ENCODE results near the gene ELMO3. TPM values are rescaled to one million over a fixed set of nuclear protein-coding genes. Genes with fewer than 3 reads are reported as not detected.

ELMO3 gene
- total and polyA plus RNA-seq, 2 of the 13 experiments (the other 11 are each of a cell fraction or from before 2014, with no cell fraction given) = 2.6 to 4.0 TPM

DNA sequence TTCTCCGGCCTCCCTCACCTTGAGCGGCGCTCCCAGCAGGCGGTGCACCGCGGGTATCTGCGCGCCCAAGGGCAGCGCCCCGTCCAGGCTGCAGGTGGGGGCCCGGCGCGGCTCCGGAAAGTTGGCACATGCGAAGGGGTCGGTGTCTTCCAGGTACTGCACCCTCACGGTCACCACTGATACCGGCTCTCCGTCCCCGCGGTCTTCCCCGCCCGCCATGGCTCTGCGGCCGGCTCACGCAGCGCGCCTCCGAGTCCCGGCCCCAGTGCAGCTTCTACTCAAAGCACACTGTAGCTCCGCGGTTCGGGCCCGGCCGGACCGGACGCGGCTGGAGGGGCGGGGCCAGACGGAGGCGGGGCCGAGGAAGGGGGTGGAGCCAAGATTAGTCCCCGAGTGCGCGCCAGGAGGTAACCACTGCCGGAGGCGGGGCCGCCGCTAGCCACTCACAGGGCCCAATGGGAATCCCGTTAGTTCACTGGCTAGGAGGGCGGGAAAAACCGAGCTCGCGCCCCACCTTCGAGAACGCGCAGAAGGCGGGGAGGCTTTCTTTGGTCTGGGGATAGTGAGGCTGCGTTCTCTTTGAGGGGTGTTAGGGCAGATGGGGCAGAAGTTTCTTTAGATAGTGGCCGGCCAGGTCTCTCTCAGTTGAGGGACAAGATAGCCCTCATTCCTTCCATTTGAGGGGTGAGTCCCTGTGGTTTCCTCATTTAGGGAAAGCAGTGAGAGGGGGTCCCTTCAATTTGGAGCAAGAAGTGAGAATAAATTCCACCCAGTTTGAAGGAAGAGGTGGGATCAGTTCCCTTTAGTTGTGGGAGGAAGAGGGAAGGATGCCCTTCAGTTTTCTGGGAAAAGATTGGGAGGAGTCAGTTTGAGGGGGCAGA lies 48.5 kb downstream of the ELMO3 start, which contains the start of gene FHOD1 (continued):
- peak; percentile 68; the same call in 1 of the 2 replicates for TF ChIP-seq ZBTB39 (CRISPR knock-in tag; IDR thresholded peaks at IDR 0.05)
- TF ChIP-seq NFYC (CRISPR knock-in tag; IDR thresholded peaks at IDR 0.05) = peak; percentile 79
- TF ChIP-seq, protein P1, sequence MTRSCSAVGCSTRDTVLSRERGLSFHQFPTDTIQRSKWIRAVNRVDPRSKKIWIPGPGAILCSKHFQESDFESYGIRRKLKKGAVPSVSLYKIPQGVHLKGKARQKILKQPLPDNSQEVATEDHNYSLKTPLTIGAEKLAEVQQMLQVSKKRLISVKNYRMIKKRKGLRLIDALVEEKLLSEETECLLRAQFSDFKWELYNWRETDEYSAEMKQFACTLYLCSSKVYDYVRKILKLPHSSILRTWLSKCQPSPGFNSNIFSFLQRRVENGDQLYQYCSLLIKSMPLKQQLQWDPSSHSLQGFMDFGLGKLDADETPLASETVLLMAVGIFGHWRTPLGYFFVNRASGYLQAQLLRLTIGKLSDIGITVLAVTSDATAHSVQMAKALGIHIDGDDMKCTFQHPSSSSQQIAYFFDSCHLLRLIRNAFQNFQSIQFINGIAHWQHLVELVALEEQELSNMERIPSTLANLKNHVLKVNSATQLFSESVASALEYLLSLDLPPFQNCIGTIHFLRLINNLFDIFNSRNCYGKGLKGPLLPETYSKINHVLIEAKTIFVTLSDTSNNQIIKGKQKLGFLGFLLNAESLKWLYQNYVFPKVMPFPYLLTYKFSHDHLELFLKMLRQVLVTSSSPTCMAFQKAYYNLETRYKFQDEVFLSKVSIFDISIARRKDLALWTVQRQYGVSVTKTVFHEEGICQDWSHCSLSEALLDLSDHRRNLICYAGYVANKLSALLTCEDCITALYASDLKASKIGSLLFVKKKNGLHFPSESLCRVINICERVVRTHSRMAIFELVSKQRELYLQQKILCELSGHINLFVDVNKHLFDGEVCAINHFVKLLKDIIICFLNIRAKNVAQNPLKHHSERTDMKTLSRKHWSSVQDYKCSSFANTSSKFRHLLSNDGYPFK (CRISPR knock-in tag; IDR thresholded peaks at IDR 0.05; ENCODE audit: borderline replicate concordance) = 0 out of 2 replicates have a peak, but pooled peaks have one; percentile 38
- TF ChIP-seq SIX1 (CRISPR knock-in tag; IDR thresholded peaks at IDR 0.05; ENCODE audit: borderline replicate concordance) = 0 out of 2 replicates have a peak, but pooled peaks have one; percentile 28
- TF ChIP-seq ZNF235 (CRISPR knock-in tag; IDR thresholded peaks at IDR 0.05; ENCODE audit: borderline replicate concordance) = no peak
- TF ChIP-seq, protein P2, sequence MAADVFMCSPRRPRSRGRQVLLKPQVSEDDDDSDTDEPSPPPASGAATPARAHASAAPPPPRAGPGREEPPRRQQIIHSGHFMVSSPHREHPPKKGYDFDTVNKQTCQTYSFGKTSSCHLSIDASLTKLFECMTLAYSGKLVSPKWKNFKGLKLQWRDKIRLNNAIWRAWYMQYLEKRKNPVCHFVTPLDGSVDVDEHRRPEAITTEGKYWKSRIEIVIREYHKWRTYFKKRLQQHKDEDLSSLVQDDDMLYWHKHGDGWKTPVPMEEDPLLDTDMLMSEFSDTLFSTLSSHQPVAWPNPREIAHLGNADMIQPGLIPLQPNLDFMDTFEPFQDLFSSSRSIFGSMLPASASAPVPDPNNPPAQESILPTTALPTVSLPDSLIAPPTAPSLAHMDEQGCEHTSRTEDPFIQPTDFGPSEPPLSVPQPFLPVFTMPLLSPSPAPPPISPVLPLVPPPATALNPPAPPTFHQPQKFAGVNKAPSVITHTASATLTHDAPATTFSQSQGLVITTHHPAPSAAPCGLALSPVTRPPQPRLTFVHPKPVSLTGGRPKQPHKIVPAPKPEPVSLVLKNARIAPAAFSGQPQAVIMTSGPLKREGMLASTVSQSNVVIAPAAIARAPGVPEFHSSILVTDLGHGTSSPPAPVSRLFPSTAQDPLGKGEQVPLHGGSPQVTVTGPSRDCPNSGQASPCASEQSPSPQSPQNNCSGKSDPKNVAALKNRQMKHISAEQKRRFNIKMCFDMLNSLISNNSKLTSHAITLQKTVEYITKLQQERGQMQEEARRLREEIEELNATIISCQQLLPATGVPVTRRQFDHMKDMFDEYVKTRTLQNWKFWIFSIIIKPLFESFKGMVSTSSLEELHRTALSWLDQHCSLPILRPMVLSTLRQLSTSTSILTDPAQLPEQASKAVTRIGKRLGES (CRISPR knock-in tag; IDR thresholded peaks at IDR 0.05; ENCODE audit: borderline replicate concordance) = 0 out of 2 replicates have a peak, but pooled peaks have one; percentile 28
- TF ChIP-seq KLF6 (CRISPR knock-in tag; IDR thresholded peaks at IDR 0.05) = peak; percentile 78
- TF ChIP-seq ZNF616 (CRISPR knock-in tag; IDR thresholded peaks at IDR 0.05; ENCODE audit: low read depth) = peak; percentile 20; the same call in 1 of the 2 replicates
- TF ChIP-seq XBP1 (CRISPR knock-in tag; IDR thresholded peaks at IDR 0.05) = no peak
- peak; percentile 51; the same call in 1 of the 3 replicates for TF ChIP-seq MXI1 (IDR thresholded peaks at IDR 0.05; ENCODE audit: borderline replicate concordance, low read depth, low read length)
- TF ChIP-seq YY1 (IDR thresholded peaks at IDR 0.05; ENCODE audit: insufficient read depth, insufficient replicate concordance, low read depth, low read length) = peak; percentile 40
- TF ChIP-seq, protein P3, sequence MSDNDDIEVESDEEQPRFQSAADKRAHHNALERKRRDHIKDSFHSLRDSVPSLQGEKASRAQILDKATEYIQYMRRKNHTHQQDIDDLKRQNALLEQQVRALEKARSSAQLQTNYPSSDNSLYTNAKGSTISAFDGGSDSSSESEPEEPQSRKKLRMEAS (IDR thresholded peaks at IDR 0.05) = peak; percentile 89
- TF ChIP-seq ZNF598 (CRISPR knock-in tag; IDR thresholded peaks at IDR 0.05; ENCODE audit: borderline replicate concordance) = peak; percentile 54; the same call in 1 of the 2 replicates
- TF ChIP-seq, protein P4, sequence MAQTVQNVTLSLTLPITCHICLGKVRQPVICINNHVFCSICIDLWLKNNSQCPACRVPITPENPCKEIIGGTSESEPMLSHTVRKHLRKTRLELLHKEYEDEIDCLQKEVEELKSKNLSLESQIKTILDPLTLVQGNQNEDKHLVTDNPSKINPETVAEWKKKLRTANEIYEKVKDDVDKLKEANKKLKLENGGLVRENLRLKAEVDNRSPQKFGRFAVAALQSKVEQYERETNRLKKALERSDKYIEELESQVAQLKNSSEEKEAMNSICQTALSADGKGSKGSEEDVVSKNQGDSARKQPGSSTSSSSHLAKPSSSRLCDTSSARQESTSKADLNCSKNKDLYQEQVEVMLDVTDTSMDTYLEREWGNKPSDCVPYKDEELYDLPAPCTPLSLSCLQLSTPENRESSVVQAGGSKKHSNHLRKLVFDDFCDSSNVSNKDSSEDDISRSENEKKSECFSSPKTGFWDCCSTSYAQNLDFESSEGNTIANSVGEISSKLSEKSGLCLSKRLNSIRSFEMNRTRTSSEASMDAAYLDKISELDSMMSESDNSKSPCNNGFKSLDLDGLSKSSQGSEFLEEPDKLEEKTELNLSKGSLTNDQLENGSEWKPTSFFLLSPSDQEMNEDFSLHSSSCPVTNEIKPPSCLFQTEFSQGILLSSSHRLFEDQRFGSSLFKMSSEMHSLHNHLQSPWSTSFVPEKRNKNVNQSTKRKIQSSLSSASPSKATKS (CRISPR knock-in tag; IDR thresholded peaks at IDR 0.05) = no peak
- TF ChIP-seq, protein P5, sequence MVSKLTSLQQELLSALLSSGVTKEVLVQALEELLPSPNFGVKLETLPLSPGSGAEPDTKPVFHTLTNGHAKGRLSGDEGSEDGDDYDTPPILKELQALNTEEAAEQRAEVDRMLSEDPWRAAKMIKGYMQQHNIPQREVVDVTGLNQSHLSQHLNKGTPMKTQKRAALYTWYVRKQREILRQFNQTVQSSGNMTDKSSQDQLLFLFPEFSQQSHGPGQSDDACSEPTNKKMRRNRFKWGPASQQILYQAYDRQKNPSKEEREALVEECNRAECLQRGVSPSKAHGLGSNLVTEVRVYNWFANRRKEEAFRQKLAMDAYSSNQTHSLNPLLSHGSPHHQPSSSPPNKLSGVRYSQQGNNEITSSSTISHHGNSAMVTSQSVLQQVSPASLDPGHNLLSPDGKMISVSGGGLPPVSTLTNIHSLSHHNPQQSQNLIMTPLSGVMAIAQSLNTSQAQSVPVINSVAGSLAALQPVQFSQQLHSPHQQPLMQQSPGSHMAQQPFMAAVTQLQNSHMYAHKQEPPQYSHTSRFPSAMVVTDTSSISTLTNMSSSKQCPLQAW (CRISPR knock-in tag; IDR thresholded peaks at IDR 0.05) = peak; percentile 75

Data from HepG2 (cell line).